Fibroblast of lung (primary cell): ENCODE data around the gene DDX19B.

Experiments used
- EZH2 ChIP-seq: IDR thresholded peaks from 2 replicates; pipeline ENCODE4 v1.5.1; 2012; ENCODE audit warnings: low read length, control low read depth, mild to moderate bottlenecking; ENCODE audit errors: missing control alignments
- TF ChIP-seq, protein P1 (sequence below), 2 donors: IDR thresholded peaks in 1 of 2; conservative IDR thresholded peaks in 1 of 2; 1 replicate in 1 of 2; 2 replicates in 1 of 2; pipeline ENCODE4 v1.5.1; 2011 to 2012; ENCODE audit warnings: low read length in 2 of 2, control low read depth in 1 of 2, inconsistent platforms in 1 of 2, low read depth in 1 of 2, mild to moderate bottlenecking in 1 of 2

DNA sequence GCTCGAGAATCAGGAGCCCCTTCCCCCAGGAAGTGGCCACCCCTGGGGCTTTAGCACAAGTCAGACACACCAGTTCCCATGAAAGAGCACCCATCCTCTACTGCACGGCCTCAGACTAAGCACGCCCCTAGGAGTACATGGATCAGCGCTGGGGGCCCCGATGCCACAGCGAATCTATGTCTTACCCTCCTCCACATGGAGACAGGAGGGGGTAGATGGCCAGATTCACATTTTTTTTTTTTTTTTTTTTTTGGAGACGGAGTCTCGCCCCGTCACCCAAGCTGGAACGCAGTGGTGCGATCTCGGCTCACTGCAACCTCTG is 44.1 kb upstream of the DDX19B start:
- TF ChIP-seq, protein P1, sequence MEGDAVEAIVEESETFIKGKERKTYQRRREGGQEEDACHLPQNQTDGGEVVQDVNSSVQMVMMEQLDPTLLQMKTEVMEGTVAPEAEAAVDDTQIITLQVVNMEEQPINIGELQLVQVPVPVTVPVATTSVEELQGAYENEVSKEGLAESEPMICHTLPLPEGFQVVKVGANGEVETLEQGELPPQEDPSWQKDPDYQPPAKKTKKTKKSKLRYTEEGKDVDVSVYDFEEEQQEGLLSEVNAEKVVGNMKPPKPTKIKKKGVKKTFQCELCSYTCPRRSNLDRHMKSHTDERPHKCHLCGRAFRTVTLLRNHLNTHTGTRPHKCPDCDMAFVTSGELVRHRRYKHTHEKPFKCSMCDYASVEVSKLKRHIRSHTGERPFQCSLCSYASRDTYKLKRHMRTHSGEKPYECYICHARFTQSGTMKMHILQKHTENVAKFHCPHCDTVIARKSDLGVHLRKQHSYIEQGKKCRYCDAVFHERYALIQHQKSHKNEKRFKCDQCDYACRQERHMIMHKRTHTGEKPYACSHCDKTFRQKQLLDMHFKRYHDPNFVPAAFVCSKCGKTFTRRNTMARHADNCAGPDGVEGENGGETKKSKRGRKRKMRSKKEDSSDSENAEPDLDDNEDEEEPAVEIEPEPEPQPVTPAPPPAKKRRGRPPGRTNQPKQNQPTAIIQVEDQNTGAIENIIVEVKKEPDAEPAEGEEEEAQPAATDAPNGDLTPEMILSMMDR (conservative IDR thresholded peaks at IDR 0.05 in 1 of 2, IDR thresholded peaks at IDR 0.05 in 1 of 2; ENCODE audit: low read depth in 1 of 2, low read length in 2 of 2): no peak
- no peak for TF ChIP-seq EZH2
